GM18870 (cell line): ENCODE measurements around the gene TTC28.
"Not testable (repeated sequence)": the region's sequence is repeated elsewhere in the genome, so short reads cannot be mapped to it uniquely, and the experiment has no call there.

Experiments
- ATAC-seq: cut with Tn5 transposase; IDR thresholded peaks from one replicate; pipeline ENCODE4 v1.9.1; 2021; ENCODE audit warnings: moderate library complexity; ENCODE audit not compliant: unreplicated experiment

TTC28 gene

GRCh38 chr22:28679611-28680287 lies at the start of gene TTC28:
Gene TTC28, minus strand, starts transcription at chr22:28679840. Its CDS starts 117 bp downstream, at chr22:28679723.
- ATAC-seq = not testable (repeated sequence)

GRCh38 chr22:28728621-28729313 lies 49.1 kb upstream of the TTC28 start:
- ATAC-seq = no peak

GRCh38 chr22:28728002-28728401 lies 48.4 kb upstream of the TTC28 start:
- ATAC-seq = no peak

- no peak for ATAC-seq
These were observed 38.4 kb upstream of the TTC28 start for GRCh38 chr22:28718044-28718443.

GRCh38 chr22:28716686-28717085 lies 37.0 kb upstream of the TTC28 start:
- no peak for ATAC-seq

GRCh38 chr22:28715611-28716010 lies 36.0 kb upstream of the TTC28 start:
- ATAC-seq = no peak

- no peak for ATAC-seq
These were observed 34.5 kb upstream of the TTC28 start for GRCh38 chr22:28714043-28714628.

GRCh38 chr22:28711820-28712777 lies 32.5 kb upstream of the TTC28 start:
- no peak for ATAC-seq

GRCh38 chr22:28711341-28711740 lies 31.7 kb upstream of the TTC28 start:
- no peak for ATAC-seq

- ATAC-seq = no peak
These were observed 31.0 kb upstream of the TTC28 start for GRCh38 chr22:28710576-28711191.

- ATAC-seq = no peak
These were observed 30.5 kb upstream of the TTC28 start for GRCh38 chr22:28710107-28710506.

- ATAC-seq = no peak
These were observed 27.2 kb upstream of the TTC28 start for GRCh38 chr22:28706845-28707244.

- ATAC-seq = no peak
These were observed 23.8 kb upstream of the TTC28 start for GRCh38 chr22:28703436-28703835.

GRCh38 chr22:28702891-28703290 lies 23.3 kb upstream of the TTC28 start:
- no peak for ATAC-seq

- not testable (repeated sequence) for ATAC-seq
These were observed 13.6 kb upstream of the TTC28 start for GRCh38 chr22:28693041-28693760.

- ATAC-seq = not testable (repeated sequence)
These were observed 10.2 kb upstream of the TTC28 start for GRCh38 chr22:28689796-28690195.

- not testable (repeated sequence) for ATAC-seq
These were observed 3.3 kb upstream of the TTC28 start for GRCh38 chr22:28682966-28683365.

- not testable (repeated sequence) for ATAC-seq
These were observed 1.3 kb upstream of the TTC28 start for GRCh38 chr22:28680813-28681490.
